PC-9 (cell line): ENCODE results near the gene MYO15B. TPM values are rescaled to one million over a fixed set of nuclear protein-coding genes. Genes with fewer than 3 reads are reported as not detected.

Experiments
- BruUV-seq: library from RNA; stranded (reverse); fragments of 400-500 nt; replicated peaks from 2 replicates; lab custom pipeline; 2021; lab: Mats Ljungman, UMichigan
- CTCF ChIA-PET: fragments of 300-600 bp; sonication (Branson Sonifier 250); formaldehyde crosslinking; loops from one replicate; lab custom pipeline; 2022; ENCODE audit warnings: antibody characterized with exemption; lab: Charles Lee
- POLR2A ChIA-PET: fragments of 300-600 bp; sonication (Branson Sonifier 250); formaldehyde crosslinking; loops from one replicate; lab custom pipeline; 2022; ENCODE audit warnings: antibody characterized with exemption; ENCODE audit not compliant: unreplicated experiment; lab: Charles Lee
- DNase-seq, 2 experiments: peaks; one replicate each; pipeline versions ENCODE4 v3.0.0 to v3.0.0-alpha.2; 2015 to 2022; ENCODE audit warnings: mixed read lengths in 1 of 2
- H2AFZ ChIP-seq: fragments of 200-600 bp; sonication (generic); 2 replicates; pipeline ENCODE4 v1.8.1; 2017; ENCODE audit warnings: antibody characterized with exemption
- H3F3A ChIP-seq: fragments of 200-600 bp; sonication (generic); 2 replicates; pipeline ENCODE4 v1.8.1; 2017; ENCODE audit warnings: antibody characterized with exemption, mild to moderate bottlenecking, low read depth; ENCODE audit not compliant: insufficient read depth
- H3K27ac ChIP-seq: fragments of 200-600 bp; sonication (generic); 2 replicates; pipeline ENCODE4 v1.6.1; 2016; ENCODE audit warnings: mixed run types
- H3K27me3 ChIP-seq: fragments of 200-600 bp; sonication (generic); 2 replicates; pipeline ENCODE4 v1.6.1; 2016; ENCODE audit warnings: low read depth, mixed run types; ENCODE audit not compliant: insufficient read depth
- H3K36me3 ChIP-seq: fragments of 200-600 bp; sonication (generic); 2 replicates; pipeline ENCODE4 v1.6.1; 2016; ENCODE audit warnings: low read depth, mixed run types
- H3K4me1 ChIP-seq: fragments of 200-600 bp; sonication (generic); replicated peaks from 2 replicates; pipeline ENCODE4 v1.6.1; 2016; ENCODE audit warnings: mixed run types; ENCODE audit not compliant: insufficient read depth
- H3K4me2 ChIP-seq: fragments of 200-600 bp; sonication (generic); 2 replicates; pipeline ENCODE4 v1.6.1; 2017; ENCODE audit warnings: mixed run types
- H3K4me3 ChIP-seq: fragments of 200-600 bp; sonication (generic); 2 replicates; pipeline ENCODE4 v1.6.1; 2016; ENCODE audit warnings: mixed run types
- H3K79me2 ChIP-seq: fragments of 200-600 bp; sonication (generic); 2 replicates; pipeline ENCODE4 v1.6.1; 2017; ENCODE audit warnings: low read depth, mixed run types
- H3K9me2 ChIP-seq: fragments of 200-600 bp; sonication (generic); 2 replicates; pipeline ENCODE4 v1.8.1; 2017; ENCODE audit warnings: mild to moderate bottlenecking; ENCODE audit not compliant: insufficient read depth
- H3K9me3 ChIP-seq: fragments of 200-600 bp; sonication (generic); 2 replicates; pipeline ENCODE4 v1.8.1; 2016; ENCODE audit warnings: low read depth; ENCODE audit not compliant: insufficient read depth
- H4K20me1 ChIP-seq: fragments of 200-600 bp; sonication (generic); 2 replicates; pipeline ENCODE4 v1.8.1; 2017; ENCODE audit not compliant: insufficient read depth
- CTCF ChIP-seq: fragments of 200-600 bp; sonication (generic); conservative IDR thresholded peaks from 2 replicates; pipeline ENCODE4 v1.6.1; 2017; ENCODE audit warnings: mixed run types, antibody characterized with exemption, mild to moderate bottlenecking, moderate library complexity
- EZH2 ChIP-seq: fragments of 200-600 bp; sonication (generic); IDR thresholded peaks from 2 replicates; pipeline ENCODE4 v1.8.0; 2017; ENCODE audit warnings: antibody characterized with exemption, low read depth
- intact Hi-C: fragments of 100-400 bp; cut with micrococcal nuclease; formaldehyde crosslinking; loops from one replicate; pipeline ENCODE4 v1.10.0; 2022; ENCODE audit not compliant: unreplicated experiment
- total RNA-seq: library from RNA; stranded (reverse); gene quantifications from 2 replicates; pipeline ENCODE4 v1.2.3, GENCODE V29; 2021

MYO15B gene
- total RNA-seq, 1 experiment from 2014 or later = 53.5 TPM

- intact Hi-C loops = no loop called here
- TF ChIP-seq CTCF (no peak), EZH2 (no peak)
- Histone ChIP-seq H4K20me1 (no peaks in the 10 kb centered on the region), H2AFZ (no peak overlapping the region), H3K27ac (no peak overlapping the region), H3K9me2 (no peaks in the 10 kb centered on the region), H3K79me2 (0 out of 2 replicates have a peak, but pooled peaks cover 6% of the 10 kb centered on the region), H3K4me2 (no peak overlapping the region), H3K27me3 (no peaks in the 10 kb centered on the region), H3K4me1 (peaks cover 56% of the 10 kb centered on the region), H3K9me3 (no peaks in the 10 kb centered on the region), H3F3A (peaks cover 29% of the 10 kb centered on the region), H3K36me3 (no peaks in the 10 kb centered on the region), H3K4me3 (no peak overlapping the region)
- BruUV-seq = no TSS peak
- POLR2A ChIA-PET = no interaction called here
- CTCF ChIA-PET = interaction anchor here (2.9 kb wide), 1 partner anchor 8 kb away, joined by 11 read pairs; the partner anchor contains the start of gene SMIM5
- no peak for DNase-seq
Measured at GRCh38 chr17:75641343-75641742, 53.7 kb downstream of the MYO15B start.

DNA sequence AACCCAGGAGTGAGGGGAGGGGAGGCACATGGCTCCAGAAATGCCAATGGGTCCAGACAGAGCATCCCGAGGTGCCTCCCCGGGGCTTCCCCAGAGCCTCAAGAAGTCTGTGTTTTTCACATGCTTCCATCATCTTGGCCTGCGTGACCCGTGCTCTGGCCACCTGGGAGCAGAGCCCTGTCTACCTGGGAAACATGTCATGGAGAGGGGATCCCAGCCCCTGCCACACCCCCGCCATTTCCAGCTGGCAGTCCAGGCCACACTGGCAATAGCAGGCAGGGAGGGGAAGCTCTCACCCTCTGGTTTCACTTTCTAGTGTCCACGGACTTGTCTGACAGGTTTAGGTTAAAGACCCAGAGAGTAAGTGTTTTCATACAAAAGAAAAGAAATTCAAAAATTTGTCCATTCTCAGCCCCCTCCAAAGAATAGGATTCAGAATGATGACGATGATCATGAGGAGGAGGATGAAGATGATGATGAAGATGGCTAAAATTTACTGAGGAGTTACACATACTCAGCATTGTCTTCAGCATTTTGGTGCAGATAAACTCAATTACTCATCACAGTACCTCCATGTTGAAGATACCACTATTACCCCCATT, 54.7 kb downstream of the MYO15B start:
- no peaks in the 10 kb centered on the region for H4K20me1 ChIP-seq
- H3K9me2 ChIP-seq = no peaks in the 10 kb centered on the region
- BruUV-seq = no TSS peak
- no peak overlapping the region for H3K4me3 ChIP-seq
- H3K79me2 ChIP-seq = 0 out of 2 replicates have a peak, but pooled peaks cover 6% of the 10 kb centered on the region
- H3K9me3 ChIP-seq = no peaks in the 10 kb centered on the region
- H3K4me1 ChIP-seq = peaks cover 65% of the 10 kb centered on the region
- intact Hi-C loops = no loop called here
- peaks cover 38% of the 10 kb centered on the region for H3F3A ChIP-seq
- peak; percentile 56 to 62 for DNase-seq
- CTCF ChIA-PET = interaction anchor here (2.9 kb wide), 1 partner anchor 9 kb away, joined by 11 read pairs; the partner anchor contains the start of gene SMIM5
- POLR2A ChIA-PET = interaction anchor here (0.6 to 0.7 kb wide), 4 partner anchors 12 to 213 kb away, joined by 4 to 15 read pairs (median 5); partner anchors contain the start of gene WBP2
- TF ChIP-seq EZH2 (no peak), CTCF (no peak)
- no peak overlapping the region for H2AFZ ChIP-seq
- H3K27ac ChIP-seq = peak overlapping the region; percentile 3; the same call in 1 of the 2 replicates
- no peaks in the 10 kb centered on the region for H3K27me3 ChIP-seq
- peak overlapping the region; percentile 23 for H3K4me2 ChIP-seq
- no peaks in the 10 kb centered on the region for H3K36me3 ChIP-seq

DNA sequence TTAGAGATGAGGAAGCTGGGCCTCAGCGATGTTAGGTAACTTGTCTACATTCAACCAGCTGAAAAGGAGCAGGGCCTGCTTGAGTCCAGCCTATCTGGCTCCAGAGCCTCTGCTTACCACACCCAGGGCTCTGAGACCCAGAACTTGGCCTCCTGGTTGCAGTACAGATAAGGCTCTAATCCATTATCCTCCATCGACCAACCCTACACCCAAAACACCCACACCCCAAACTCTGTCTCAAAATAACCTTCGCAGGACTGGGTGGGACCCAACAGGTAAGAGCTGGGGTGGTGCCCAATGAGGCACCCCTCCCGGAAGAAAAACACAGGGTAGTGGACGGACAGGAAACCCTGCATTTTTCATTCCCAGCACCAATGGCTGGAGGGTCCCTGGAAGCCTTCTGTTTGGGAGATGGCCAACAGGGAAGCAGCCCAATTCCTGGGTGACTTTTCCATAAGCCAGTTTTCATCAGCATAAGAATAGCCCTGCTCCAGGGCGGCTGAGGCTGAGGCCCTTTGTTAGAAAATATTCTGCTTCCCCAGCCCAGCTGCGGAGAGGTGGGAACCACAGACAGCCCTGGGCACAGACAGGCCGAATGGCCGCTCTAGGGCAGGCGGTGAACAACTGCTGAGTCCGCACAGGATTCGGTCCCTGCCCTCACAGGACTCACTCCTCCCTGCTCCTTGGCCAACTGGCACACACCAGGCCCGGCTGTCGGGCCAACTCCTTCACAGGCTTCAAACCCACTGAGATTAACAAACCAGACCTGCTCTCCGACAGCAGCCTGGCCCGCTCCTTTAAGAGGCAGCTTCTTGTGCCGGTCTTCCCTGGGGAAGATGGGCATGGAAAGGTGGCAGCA, 55.4 kb downstream of the MYO15B start:
- H3K36me3 ChIP-seq = no peaks in the 10 kb centered on the region
- H3K27me3 ChIP-seq = no peaks in the 10 kb centered on the region
- peak overlapping the region; percentile 23 for H3K4me2 ChIP-seq
- peaks cover 66% of the 10 kb centered on the region for H3K4me1 ChIP-seq
- peaks cover 43% of the 10 kb centered on the region for H3F3A ChIP-seq
- no peaks in the 10 kb centered on the region for H3K9me3 ChIP-seq
- no peaks in the 10 kb centered on the region for H4K20me1 ChIP-seq
- H3K79me2 ChIP-seq = 0 out of 2 replicates have a peak, but pooled peaks cover 6% of the 10 kb centered on the region
- no TSS peak for BruUV-seq
- intact Hi-C loops = no loop called here
- no peaks in the 10 kb centered on the region for H3K9me2 ChIP-seq
- H3K27ac ChIP-seq = peak overlapping the region; percentile 3
- TF ChIP-seq EZH2 (no peak), CTCF (no peak)
- ChIA-PET POLR2A (interaction anchor here (0.6 to 0.7 kb wide), 4 partner anchors 64 to 212 kb away, joined by 3 to 15 read pairs (median 4); partner anchors contain the start of genes LLGL2 and WBP2), CTCF (interaction anchor here (2.9 kb wide), 1 partner anchor 10 kb away, joined by 11 read pairs; the partner anchor contains the start of gene SMIM5)
- H2AFZ ChIP-seq = no peak overlapping the region
- no peak overlapping the region for H3K4me3 ChIP-seq
- peak; percentile 59 to 77 for DNase-seq
